AG09309 (cell line): ENCODE measurements around the gene EXOC2.
A peak's percentile ranks its signal among the peaks of the same experiment; 100 is the strongest.

Experiments
- DNase-seq: peaks from one replicate; pipeline ENCODE4 v3.0.0-alpha.2; 2010; ENCODE audit warnings: low read depth
- H3K4me3 ChIP-seq: 2 replicates; pipeline ENCODE4 v1.5.1; 2011; ENCODE audit warnings: mild to moderate bottlenecking, low read depth, low read length, moderate library complexity; ENCODE audit not compliant: control insufficient read depth
- TF ChIP-seq, protein P1 (sequence below): IDR thresholded peaks from 2 replicates; pipeline ENCODE4 v1.5.1; 2011; ENCODE audit warnings: mild to moderate bottlenecking, low read depth, low read length, inconsistent platforms; ENCODE audit not compliant: insufficient read depth, control insufficient read depth; ENCODE audit errors: missing control alignments

The EXOC2 gene

DNA sequence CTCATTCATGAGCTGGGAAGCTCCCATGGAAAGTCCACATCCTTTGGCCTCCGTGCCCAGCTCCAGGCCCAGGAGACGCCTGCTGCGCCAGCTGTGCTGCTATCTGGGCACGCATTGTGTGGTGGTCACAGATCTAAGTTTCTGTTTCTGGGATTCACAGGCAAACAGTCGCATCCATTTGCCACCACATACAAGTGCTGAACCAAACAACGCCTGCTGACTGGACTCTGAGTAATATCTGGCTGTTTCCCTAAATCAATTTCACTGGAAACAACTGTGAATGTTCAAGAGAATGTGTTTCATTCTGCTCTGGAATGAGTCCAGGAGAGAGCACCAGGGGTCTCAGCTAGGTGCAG lies 255.9 kb downstream of the EXOC2 start:
- TF ChIP-seq, protein P1, sequence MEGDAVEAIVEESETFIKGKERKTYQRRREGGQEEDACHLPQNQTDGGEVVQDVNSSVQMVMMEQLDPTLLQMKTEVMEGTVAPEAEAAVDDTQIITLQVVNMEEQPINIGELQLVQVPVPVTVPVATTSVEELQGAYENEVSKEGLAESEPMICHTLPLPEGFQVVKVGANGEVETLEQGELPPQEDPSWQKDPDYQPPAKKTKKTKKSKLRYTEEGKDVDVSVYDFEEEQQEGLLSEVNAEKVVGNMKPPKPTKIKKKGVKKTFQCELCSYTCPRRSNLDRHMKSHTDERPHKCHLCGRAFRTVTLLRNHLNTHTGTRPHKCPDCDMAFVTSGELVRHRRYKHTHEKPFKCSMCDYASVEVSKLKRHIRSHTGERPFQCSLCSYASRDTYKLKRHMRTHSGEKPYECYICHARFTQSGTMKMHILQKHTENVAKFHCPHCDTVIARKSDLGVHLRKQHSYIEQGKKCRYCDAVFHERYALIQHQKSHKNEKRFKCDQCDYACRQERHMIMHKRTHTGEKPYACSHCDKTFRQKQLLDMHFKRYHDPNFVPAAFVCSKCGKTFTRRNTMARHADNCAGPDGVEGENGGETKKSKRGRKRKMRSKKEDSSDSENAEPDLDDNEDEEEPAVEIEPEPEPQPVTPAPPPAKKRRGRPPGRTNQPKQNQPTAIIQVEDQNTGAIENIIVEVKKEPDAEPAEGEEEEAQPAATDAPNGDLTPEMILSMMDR = no peak
- no peak for DNase-seq
- H3K4me3 ChIP-seq = no peak overlapping the region

DNA sequence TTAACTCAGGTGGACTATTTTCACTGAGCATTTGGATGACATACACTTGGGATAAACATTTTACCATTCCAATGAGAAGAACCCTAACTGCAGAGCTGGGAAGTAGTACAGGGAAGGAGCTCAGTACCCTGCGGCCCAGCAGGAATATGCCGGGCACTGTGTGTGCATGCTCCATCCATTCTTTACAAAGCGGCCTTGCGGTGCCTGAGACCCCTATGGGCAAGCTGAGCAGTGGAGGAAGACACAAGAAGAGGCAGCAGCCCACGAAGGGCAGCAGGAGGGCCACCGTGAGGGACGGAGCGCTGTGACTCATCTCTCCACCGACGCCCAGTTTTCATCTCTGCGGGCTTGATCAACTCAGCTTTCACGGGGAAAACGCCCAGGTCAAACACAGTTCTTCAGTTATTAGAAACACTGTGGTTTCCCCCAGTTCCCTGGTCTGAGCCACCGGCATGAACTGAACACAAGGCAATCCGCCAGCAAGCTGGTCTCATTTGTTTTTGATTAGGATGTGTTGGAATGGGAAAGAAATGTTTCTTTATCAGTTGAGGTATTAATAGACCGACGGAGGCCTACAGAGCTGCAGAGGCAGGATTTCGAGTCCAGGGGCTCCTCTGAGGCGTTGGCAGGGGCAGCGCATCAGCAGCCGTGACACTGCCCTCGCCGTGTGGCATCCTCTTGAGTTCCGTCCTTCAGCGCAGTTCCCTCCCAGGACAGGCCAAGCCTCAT lies 256.5 kb downstream of the EXOC2 start:
- no peak overlapping the region for H3K4me3 ChIP-seq
- peak; percentile 53 for DNase-seq
- TF ChIP-seq, protein P1 = no peak

- no peak for DNase-seq
- TF ChIP-seq, protein P1 = no peak
- no peak overlapping the region for H3K4me3 ChIP-seq
Observed at GRCh38 chr6:435441-436307, 257.3 kb downstream of the EXOC2 start.
